B cell (primary cell): ENCODE measurements around the gene SNX10. TPM values are rescaled to one million over a fixed set of nuclear protein-coding genes. Genes with fewer than 3 reads are reported as not detected.
A peak's percentile ranks its signal among the peaks of the same experiment; 100 is the strongest.

Experiments used
- ATAC-seq: fragments of 200-7000 bp; cut with Tn5 transposase; one replicate; pipeline ENCODE4 v1.10.0; 2021; ENCODE audit warnings: low read depth, mild to moderate bottlenecking, moderate number of reproducible peaks, moderate library complexity
- CTCF ChIA-PET: fragments of 350-600 bp; sonication (Branson Sonifier 250); formaldehyde crosslinking; loops from one replicate; lab custom pipeline; 2021; ENCODE audit warnings: antibody characterized with exemption, inconsistent platforms; lab: Charles Lee
- POLR2A ChIA-PET: fragments of 350-600 bp; sonication (Branson Sonifier 250); formaldehyde crosslinking; loops from one replicate; lab custom pipeline; 2021; ENCODE audit warnings: antibody characterized with exemption; lab: Charles Lee
- DNase-seq: peaks from one replicate; pipeline ENCODE4 v3.0.0; 2013
- H2AFZ ChIP-seq: 2 replicates; pipeline ENCODE4 v1.6.1; 2012; ENCODE audit warnings: mild to moderate bottlenecking, low read depth, low read length; ENCODE audit not compliant: insufficient read depth, poor library complexity, severe bottlenecking
- H3K27ac ChIP-seq, 2 donors: 1 replicate in 1 of 2; 2 replicates in 1 of 2; pipeline ENCODE4 v1.5.1; 2012 to 2013; ENCODE audit warnings: low read length in 2 of 2, mild to moderate bottlenecking in 2 of 2, moderate library complexity in 1 of 2
- H3K27me3 ChIP-seq, 4 experiments: fragments of 200-600 bp in 1 of 4; sonication (generic) in 1 of 4; replicated peaks in 1 of 4; 1 replicate in 2 of 4; 2 replicates in 2 of 4; pipeline versions ENCODE4 v1.6.1 to v1.7.0; 2013 to 2016; ENCODE audit warnings: low read length in 3 of 4, mild to moderate bottlenecking in 2 of 4, mixed read lengths in 1 of 4, moderate library complexity in 1 of 4; ENCODE audit not compliant: insufficient read depth in 4 of 4, control insufficient read depth in 3 of 4; ENCODE audit errors: control extremely low read depth in 1 of 4
- H3K36me3 ChIP-seq, 2 experiments: replicated peaks in 1 of 2; 1 replicate in 1 of 2; 2 replicates in 1 of 2; pipeline versions ENCODE4 v1.6.1 to v1.7.1; 2013; ENCODE audit warnings: low read length in 1 of 2; ENCODE audit not compliant: insufficient read depth in 2 of 2, control insufficient read depth in 1 of 2; ENCODE audit errors: control extremely low read depth in 1 of 2, extremely low read depth in 1 of 2
- H3K4me1 ChIP-seq, 2 donors: fragments of 200-600 bp in 1 of 2; sonication (generic) in 1 of 2; 1 replicate in 1 of 2; 2 replicates in 1 of 2; pipeline versions ENCODE4 v1.5.1 to v1.6.1; 2013 to 2017; ENCODE audit warnings: low read length in 2 of 2; ENCODE audit not compliant: control insufficient read depth in 2 of 2, insufficient read depth in 2 of 2
- H3K4me2 ChIP-seq: replicated peaks from 2 replicates; pipeline ENCODE3; 2012; ENCODE audit warnings: mild to moderate bottlenecking, low read depth, low read length; ENCODE audit not compliant: poor library complexity, severe bottlenecking
- H3K4me3 ChIP-seq, 5 experiments: fragments of 200-600 bp in 1 of 5; sonication (generic) in 1 of 5; 1 replicate in 3 of 5; 2 replicates in 2 of 5; pipeline versions ENCODE4 v1.5.1 to v1.7.0; 2011 to 2016; ENCODE audit warnings: low read length in 4 of 5, mild to moderate bottlenecking in 4 of 5, low read depth in 2 of 5, control low read depth in 1 of 5, moderate library complexity in 1 of 5; ENCODE audit not compliant: insufficient read depth in 1 of 5; ENCODE audit errors: control extremely low read depth in 1 of 5, extremely low read depth in 1 of 5
- H3K79me2 ChIP-seq: fragments of 200-600 bp; sonication (generic); one replicate; pipeline ENCODE4 v1.6.0; 2016; ENCODE audit warnings: low read length; ENCODE audit not compliant: control insufficient read depth, insufficient read depth
- H3K9ac ChIP-seq: fragments of 200-600 bp; sonication (generic); 2 replicates; pipeline ENCODE4 v1.6.1; 2017; ENCODE audit warnings: mild to moderate bottlenecking, low read length, moderate library complexity
- H3K9me3 ChIP-seq, 3 donors: one replicate each; pipeline versions ENCODE4 v1.6.1 to v1.7.1; 2013; ENCODE audit warnings: low read length in 2 of 3; ENCODE audit not compliant: control insufficient read depth in 2 of 3, insufficient read depth in 1 of 3; ENCODE audit errors: control extremely low read depth in 1 of 3
- H4K20me1 ChIP-seq: 2 replicates; pipeline ENCODE4 v1.6.0; 2012; ENCODE audit warnings: mild to moderate bottlenecking, low read length; ENCODE audit not compliant: insufficient read depth, control insufficient read depth, poor library complexity, severe bottlenecking
- H3K27ac Mint-ChIP-seq: one replicate; pipeline ENCODE4 v1.8.0; 2021; ENCODE audit warnings: mixed read lengths
- H3K27me3 Mint-ChIP-seq: one replicate; pipeline ENCODE4 v1.8.0; 2021; ENCODE audit warnings: mixed read lengths
- H3K4me1 Mint-ChIP-seq: one replicate; pipeline ENCODE4 v1.8.0; 2021; ENCODE audit warnings: mixed read lengths
- H3K4me3 Mint-ChIP-seq: one replicate; pipeline ENCODE4 v1.8.0; 2021; ENCODE audit warnings: mixed read lengths
- H3K9me3 Mint-ChIP-seq: one replicate; pipeline ENCODE4 v1.8.0; 2022; ENCODE audit warnings: mixed read lengths; ENCODE audit not compliant: insufficient read depth
- EZH2 ChIP-seq: IDR thresholded peaks from 2 replicates; pipeline ENCODE4 v1.6.1; 2012; ENCODE audit warnings: borderline replicate concordance, low read depth, mild to moderate bottlenecking, moderate library complexity, low read length; ENCODE audit not compliant: insufficient read depth, poor library complexity, severe bottlenecking
- WGBS: methylation state at CpG from one replicate; pipeline ENCODE4 v1.1.5; 2013; ENCODE audit warnings: missing lambda C conversion rate; ENCODE audit not compliant: insufficient coverage; 5-methylcytosine and 5-hydroxymethylcytosine counted together
- intact Hi-C: fragments of 100-400 bp; cut with micrococcal nuclease; formaldehyde crosslinking; loops from one replicate; pipeline ENCODE4 v1.10.0; 2022
- polyA plus RNA-seq: library from polyadenylated mRNA; depleted of rRNA; stranded (reverse); fragments of >200 nt; gene quantifications from 2 replicates; pipeline ENCODE4 v1.2.3, GENCODE V29; 2012
- total RNA-seq, 2 donors: library from RNA; stranded (reverse); fragments of 120-200 nt in 1 of 2; gene quantifications; 1 replicate in 1 of 2; 2 replicates in 1 of 2; pipeline versions ENCODE4 v1.2.3 to v1.2.4, GENCODE V29; 2013 to 2022
- TF ChIP-seq, protein P1 (sequence below): fragments of 200-600 bp; IDR thresholded peaks from one replicate; pipeline ENCODE4 v1.8.0; 2022; ENCODE audit warnings: antibody characterized with exemption, mild to moderate bottlenecking

SNX10 gene
- total and polyA plus RNA-seq, 2 donors (not counting 1 experiment from before 2014, with no cell fraction given): 26.5 to 29.2 TPM

DNA sequence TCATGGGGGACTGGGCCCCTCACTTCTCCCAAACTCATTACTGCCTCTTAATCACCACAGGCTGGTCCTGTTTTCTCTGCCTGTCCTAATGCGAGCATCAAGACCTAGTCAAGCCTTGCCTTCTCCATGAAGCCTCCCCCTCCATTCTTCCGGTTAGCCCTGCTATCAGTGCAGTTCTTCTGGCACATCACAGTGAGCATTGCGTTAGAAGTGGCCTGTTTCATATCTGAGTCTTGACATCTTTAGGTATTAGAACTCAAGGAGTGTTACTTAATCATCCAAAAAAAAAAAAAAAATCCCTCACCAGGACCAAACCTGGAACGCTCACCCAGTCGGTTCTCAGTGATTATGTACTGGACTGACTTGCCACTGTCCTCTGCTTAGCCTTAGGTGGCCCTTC lies 17.4 kb downstream of the SNX10 start:
- no peak overlapping the region for H3K4me2 ChIP-seq
- ChIA-PET CTCF (interaction anchor here (1.4 to 1.6 kb wide), 2 partner anchors 15 to 22 kb away, joined by 3 read pairs; no protein-coding TSS in a partner anchor), POLR2A (interaction anchor here (0.7 kb wide), 1 partner anchor 99 kb away, joined by 4 read pairs; no protein-coding TSS in a partner anchor)
- peaks cover 96% of the 10 kb centered on the region for H3K79me2 ChIP-seq
- H3K27ac ChIP-seq: no peak overlapping the region
- TF ChIP-seq EZH2: no peak
- TF ChIP-seq, protein P1, sequence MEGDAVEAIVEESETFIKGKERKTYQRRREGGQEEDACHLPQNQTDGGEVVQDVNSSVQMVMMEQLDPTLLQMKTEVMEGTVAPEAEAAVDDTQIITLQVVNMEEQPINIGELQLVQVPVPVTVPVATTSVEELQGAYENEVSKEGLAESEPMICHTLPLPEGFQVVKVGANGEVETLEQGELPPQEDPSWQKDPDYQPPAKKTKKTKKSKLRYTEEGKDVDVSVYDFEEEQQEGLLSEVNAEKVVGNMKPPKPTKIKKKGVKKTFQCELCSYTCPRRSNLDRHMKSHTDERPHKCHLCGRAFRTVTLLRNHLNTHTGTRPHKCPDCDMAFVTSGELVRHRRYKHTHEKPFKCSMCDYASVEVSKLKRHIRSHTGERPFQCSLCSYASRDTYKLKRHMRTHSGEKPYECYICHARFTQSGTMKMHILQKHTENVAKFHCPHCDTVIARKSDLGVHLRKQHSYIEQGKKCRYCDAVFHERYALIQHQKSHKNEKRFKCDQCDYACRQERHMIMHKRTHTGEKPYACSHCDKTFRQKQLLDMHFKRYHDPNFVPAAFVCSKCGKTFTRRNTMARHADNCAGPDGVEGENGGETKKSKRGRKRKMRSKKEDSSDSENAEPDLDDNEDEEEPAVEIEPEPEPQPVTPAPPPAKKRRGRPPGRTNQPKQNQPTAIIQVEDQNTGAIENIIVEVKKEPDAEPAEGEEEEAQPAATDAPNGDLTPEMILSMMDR: no peak
- no peaks in the 10 kb centered on the region for H3K9me3 ChIP-seq
- DNase-seq (no peak), ATAC-seq (no peak)
- peaks cover 10 to 44% of the 10 kb centered on the region in 2 experiments for H3K36me3 ChIP-seq
- peak overlapping the region; percentile 85 for H3K27ac Mint-ChIP-seq
- H3K4me1 ChIP-seq: peaks cover 39 to 54% of the 10 kb centered on the region in 2 donors
- no peak overlapping the region for H3K4me3 Mint-ChIP-seq
- no peak overlapping the region for H2AFZ ChIP-seq
- intact Hi-C loops: no loop called here
- no peaks in the 10 kb centered on the region for H3K27me3 ChIP-seq
- no peaks in the 10 kb centered on the region for H3K9me3 Mint-ChIP-seq
- H3K4me3 ChIP-seq: no peak overlapping the region
- H3K4me1 Mint-ChIP-seq: peaks cover 59% of the 10 kb centered on the region
- 95% methylated on average over 3 of the region's 5 CpGs for WGBS
- peaks cover 9% of the 10 kb centered on the region for H4K20me1 ChIP-seq
- H3K27me3 Mint-ChIP-seq: no peaks in the 10 kb centered on the region
- H3K9ac ChIP-seq: no peak overlapping the region

DNA sequence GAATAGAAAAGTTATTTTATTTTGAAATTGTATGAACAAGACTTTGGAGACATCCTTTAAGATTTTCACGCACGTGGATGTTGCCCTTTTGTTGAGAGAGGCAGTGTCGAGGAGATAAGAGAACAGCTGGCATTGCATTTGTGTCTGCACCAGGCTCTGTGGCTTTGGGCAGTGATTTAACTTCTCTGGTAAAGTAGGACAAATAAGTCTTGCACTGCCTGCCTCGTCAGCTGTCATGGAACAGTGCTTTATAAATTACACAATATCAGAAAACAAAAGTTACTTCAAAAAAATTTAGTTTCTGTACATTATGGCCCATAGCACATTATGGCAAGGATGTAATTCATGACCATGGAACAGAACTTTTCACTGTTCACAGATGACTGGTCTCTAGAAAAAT lies 20.1 kb downstream of the SNX10 start:
- TF ChIP-seq, protein P1: no peak
- no peak for TF ChIP-seq EZH2
- H3K27me3 Mint-ChIP-seq: no peaks in the 10 kb centered on the region
- peaks cover 58% of the 10 kb centered on the region for H3K4me1 Mint-ChIP-seq
- intact Hi-C loops: no loop called here
- H3K4me3 Mint-ChIP-seq: no peak overlapping the region
- peak overlapping the region in 1 of 2 donors; percentile 53 for H3K27ac ChIP-seq
- peaks cover 94% of the 10 kb centered on the region for H3K79me2 ChIP-seq
- no peaks in the 10 kb centered on the region for H3K9me3 ChIP-seq
- peaks cover 43 to 51% of the 10 kb centered on the region in 2 donors for H3K4me1 ChIP-seq
- no peak overlapping the region for H2AFZ ChIP-seq
- no peaks in the 10 kb centered on the region for H3K27me3 ChIP-seq
- no peak overlapping the region for H3K27ac Mint-ChIP-seq
- peak overlapping the region; percentile 20 for H3K4me2 ChIP-seq
- H3K9me3 Mint-ChIP-seq: no peaks in the 10 kb centered on the region
- H3K4me3 ChIP-seq: no peak overlapping the region
- no peak for DNase-seq
- ChIA-PET CTCF (no interaction called here), POLR2A (no interaction called here)
- H4K20me1 ChIP-seq: peaks cover 9% of the 10 kb centered on the region
- H3K9ac ChIP-seq: no peak overlapping the region
- 98% methylated on average over 3 of the region's 4 CpGs for WGBS
- peaks cover 8 to 39% of the 10 kb centered on the region in 2 experiments for H3K36me3 ChIP-seq
- no peak for ATAC-seq
